ENCODE results near the gene CDX1.

- TF ChIP-seq POLR2A (IDR thresholded peaks at IDR 0.05; ENCODE audit: low read depth, low read length), result no peak
- TF ChIP-seq POLR2AphosphoS5 (IDR thresholded peaks at IDR 0.05; ENCODE audit: low read depth, low read length), result no peak
- TF ChIP-seq TAF1 (IDR thresholded peaks at IDR 0.05; ENCODE audit: low read depth, low read length), result no peak
- no peak for TF ChIP-seq SPI1 (IDR thresholded peaks at IDR 0.05; ENCODE audit: low read depth, low read length)
- TF ChIP-seq POU2F2 (IDR thresholded peaks at IDR 0.05; ENCODE audit: low read depth, low read length), result no peak
- TF ChIP-seq PAX5 (IDR thresholded peaks at IDR 0.05; ENCODE audit: insufficient read depth, low read length, severe bottlenecking), result no peak
Observed at GRCh38 chr5:150119421-150120061, 47.0 kb upstream of the CDX1 start.

Data from GM12891 (cell line).